HG03521 (cell line): Measurements from ENCODE around the gene ADAMTS17.

Experiments
- ATAC-seq: cut with Tn5 transposase; IDR thresholded peaks from one replicate; pipeline ENCODE4 v1.9.1; 2021; ENCODE audit warnings: mild to moderate bottlenecking, moderate library complexity; ENCODE audit not compliant: unreplicated experiment

Gene ADAMTS17

DNA sequence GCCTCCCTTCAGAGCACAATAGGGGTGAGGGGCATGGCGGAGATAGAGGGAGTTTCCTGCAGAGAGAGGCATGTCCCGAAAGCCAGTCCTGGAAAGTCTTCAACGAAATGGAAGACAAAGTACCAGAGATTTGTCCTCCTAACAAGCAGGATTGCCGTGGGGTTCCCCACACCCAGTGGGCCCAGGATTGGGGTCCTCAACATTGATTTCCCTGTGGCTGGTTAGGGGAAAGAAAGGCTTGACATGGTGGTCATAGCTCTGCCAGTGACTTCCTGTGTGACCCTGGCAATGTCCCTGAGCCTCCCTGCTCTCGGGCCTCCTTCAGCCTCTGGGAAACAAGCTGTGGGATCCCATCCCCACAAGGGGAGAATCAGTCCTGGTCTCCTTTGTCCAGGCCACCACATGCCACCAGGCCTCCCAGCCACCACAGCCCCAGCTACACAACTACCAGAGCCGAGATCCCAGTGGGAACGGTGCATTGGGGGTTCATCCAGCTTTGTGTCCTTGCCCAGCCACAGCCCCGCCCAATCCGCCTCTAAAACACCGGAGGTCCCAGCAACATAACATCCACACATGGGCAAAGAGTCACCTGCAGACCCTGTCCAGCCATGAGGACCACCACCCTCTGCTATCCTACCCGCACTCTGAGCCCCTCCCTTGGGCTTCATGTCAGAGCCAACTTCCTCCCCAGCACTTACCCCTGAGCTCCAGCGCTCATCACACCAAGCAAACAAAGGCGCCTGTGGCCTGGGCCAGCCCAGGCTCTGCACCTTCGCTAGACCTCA, 63.0 kb downstream of the ADAMTS17 start:
- ATAC-seq = no peak

DNA sequence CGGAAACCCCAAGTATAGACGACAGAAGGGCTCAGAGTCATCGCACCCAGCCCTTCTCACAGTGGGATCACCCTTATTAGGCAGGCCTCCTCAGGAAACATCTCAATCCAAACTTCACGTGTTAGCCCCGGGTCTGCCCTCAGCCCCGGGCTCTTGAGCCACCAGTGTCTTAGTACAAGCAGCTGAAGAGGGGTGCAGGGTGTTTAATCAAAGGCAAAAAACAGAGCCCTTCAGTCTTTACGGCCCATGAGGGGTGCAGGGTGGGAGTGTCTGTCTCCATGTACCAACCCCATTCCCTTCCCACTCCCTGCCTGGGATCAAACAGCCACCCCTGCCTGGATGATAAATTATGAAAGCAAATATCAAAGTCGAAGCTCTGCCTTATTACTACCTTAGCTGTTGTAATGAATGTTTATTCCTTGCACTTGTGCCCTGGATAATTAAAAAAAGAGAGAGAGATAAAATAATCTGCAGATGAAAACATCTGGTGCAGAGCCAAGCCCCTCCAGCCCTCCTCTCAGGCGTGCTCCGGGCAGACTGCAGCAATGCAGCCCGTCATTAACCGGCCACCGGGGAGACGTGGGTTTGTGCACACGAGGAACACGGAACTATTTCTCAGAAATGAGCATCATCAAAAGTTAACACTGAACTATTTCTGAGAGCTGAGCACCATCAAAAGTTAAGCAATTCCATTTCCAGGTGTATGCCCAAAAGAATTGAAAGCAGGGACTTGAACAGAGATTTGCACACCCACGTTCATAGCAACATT, 64.5 kb downstream of the ADAMTS17 start:
- ATAC-seq = no peak

DNA sequence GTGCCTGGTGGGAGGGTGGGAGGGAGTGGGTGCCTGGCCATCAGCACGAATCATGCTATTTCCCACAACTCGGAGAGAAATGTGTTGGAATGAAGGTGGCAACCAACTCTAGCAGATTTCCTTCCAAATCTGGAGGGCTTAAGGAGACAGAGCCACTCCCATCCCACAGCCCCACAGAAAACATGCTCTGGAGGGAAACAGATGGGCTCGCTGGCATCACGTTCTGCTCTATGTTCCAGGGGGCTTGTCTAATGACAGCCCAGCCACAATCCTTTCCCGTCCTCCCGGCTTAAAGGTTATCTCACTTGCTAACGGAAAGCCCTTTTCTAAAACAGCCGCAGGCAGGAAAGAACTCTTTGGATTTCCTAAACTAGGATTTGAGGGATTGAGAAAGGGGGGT, 65.3 kb downstream of the ADAMTS17 start:
- ATAC-seq = no peak

DNA sequence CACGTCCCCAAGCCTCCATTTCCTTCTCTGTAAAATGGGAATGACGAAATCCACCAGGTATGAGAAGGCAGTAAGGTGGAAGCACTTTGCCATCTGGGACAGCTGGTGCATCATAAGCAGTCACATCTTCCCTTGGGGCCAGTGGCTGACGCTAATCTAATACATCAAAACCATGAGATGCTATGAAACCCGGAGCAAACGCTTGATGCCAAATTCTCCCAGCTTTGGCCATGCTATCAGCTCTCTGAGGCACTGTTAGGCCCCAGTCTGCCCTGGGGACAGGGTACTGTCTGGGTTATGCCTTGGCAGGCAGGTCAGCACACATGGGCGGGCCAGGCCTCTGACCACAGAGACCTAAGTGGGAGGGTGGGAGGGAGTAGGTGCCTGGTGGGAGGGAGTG, 66.1 kb downstream of the ADAMTS17 start:
- no peak for ATAC-seq

DNA sequence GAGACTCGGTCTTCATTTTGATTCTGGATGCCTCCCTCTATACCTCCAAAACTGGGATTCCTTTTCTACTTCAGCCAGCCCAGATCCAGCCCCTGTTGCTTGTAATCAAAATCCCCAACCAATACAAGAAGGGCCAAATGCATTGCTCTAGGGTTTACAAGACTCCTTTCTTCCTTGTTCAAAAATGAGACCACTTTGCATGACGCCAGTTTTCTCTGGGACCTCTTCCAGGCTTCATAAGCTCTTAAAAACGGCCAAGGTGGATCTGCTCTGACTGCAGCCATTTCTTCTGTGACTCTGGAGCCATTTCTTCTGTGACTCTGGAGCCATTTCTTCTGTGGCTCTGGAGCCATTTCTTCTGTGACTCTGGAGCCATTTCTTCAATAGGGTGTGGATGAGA, 71.9 kb downstream of the ADAMTS17 start:
- no peak for ATAC-seq

DNA sequence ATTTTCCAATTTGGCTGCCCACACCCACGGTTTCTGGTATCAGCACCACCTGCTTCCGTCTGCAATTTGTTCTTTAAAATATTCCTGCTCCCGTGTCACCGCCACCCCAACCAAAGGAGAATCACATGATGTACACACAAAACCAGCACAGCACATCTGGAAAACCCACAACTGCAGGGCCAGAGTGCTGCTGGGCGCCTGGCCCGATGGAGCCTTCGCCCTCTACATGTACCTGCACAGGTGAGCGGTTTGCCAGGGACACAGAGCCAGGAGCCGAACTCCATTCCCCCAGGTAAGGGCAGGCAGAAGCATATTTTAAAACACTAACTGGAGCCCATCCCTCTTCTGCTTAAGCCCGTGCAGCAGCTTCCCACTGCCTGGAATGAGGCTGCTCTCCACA, 75.6 kb downstream of the ADAMTS17 start:
- no peak for ATAC-seq

DNA sequence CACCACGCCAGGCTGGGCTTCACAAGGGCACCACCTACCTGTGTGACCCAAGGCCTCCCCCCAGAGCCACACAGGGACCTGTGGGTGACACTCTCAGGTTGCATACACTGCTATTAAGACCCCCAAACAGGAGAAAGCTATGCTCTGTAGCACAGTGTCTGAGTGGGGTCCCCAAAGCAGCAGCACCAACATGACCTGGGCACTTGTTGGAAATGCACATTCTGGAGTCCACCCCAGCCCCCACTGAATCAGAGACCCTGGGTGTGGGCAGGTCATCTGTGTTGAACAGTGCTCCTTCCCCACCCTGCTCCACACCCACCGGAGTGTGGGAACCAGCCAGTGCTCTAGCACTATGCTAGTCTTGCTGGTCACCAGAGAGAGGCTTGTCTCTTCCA, 76.1 kb downstream of the ADAMTS17 start:
- no peak for ATAC-seq

DNA sequence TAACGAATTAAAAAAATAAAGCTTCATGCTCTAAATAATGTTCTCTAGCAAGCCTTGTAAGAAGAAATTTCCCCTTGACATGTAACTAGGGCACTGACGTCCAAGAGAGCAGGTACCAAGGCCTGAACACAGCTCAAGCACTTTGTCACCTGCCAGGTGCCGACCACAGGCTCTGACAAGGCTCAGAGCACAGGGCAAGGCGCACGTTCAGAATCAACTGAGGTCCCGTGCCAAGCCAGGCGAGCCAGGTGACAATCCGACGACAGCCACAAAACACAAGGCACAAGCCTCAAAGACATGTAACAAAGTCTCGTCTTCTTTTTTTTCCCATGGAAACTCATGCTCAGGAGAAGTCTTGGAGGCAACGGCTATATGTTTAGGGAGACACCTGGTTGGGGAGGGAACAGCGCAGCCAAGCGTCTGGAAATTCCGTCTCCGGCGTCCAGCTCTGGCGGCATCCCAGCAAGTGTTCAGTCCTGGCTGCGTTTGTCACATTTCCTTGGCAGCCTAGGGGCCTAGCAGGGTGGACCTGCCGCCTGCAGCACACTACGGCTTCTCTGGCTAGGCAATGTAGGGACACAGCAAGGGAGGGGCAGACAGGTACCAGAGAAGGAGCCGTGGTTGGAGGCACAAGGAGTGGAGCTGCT, 76.7 kb downstream of the ADAMTS17 start:
- no peak for ATAC-seq

DNA sequence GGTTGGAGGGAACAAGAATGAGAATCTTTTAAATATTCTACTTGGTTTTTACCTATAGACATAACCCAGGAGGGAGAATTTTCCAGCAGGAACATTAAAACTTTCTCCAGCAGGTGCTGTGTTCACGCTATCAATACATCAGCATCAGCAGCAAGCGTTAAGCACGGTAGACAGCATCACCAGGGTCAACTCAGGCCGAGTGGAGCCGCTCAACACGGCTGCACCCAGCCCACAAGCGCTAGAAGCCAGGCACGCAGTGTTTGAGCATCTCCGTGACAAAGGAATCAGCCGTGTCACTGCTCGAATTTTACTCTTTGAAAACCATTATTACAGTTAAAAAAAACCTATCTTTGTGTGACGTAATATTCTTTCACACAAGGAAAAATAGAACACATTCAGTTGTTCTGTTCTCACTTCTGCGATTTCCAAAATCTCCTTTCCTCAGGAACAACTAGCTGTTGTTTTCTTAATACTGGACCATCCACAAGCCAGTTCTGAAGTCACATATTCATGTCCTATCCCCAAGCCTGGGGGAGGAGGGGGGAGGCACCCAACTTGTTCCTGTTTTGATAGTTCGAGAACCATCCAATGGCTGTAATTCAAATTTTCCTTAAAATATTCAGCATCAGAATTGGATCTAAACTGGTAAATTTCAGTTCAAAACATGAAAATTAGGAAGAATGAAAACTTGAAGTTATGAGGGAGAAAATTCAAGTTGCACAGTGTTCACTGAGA, 77.9 kb downstream of the ADAMTS17 start:
- no peak for ATAC-seq

DNA sequence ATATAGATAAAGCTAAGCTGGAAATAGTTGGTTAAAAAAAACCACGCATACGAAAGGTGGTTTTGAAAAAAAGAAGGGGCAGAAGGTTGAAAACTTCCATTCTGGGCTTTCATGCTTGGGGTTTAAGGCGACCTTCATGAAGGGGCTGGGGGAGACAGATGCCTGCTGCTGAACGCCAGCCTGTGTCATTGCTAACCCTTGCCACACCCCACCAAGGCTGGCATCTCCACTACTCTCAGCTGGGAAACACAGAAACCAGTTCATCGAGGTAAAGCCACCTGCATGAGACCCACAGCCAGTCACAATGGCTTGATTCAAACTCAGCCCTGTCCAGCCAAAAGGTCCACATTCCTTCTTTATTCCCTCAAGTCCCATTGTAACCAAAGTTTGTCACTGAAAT, 78.7 kb downstream of the ADAMTS17 start:
- no peak for ATAC-seq

DNA sequence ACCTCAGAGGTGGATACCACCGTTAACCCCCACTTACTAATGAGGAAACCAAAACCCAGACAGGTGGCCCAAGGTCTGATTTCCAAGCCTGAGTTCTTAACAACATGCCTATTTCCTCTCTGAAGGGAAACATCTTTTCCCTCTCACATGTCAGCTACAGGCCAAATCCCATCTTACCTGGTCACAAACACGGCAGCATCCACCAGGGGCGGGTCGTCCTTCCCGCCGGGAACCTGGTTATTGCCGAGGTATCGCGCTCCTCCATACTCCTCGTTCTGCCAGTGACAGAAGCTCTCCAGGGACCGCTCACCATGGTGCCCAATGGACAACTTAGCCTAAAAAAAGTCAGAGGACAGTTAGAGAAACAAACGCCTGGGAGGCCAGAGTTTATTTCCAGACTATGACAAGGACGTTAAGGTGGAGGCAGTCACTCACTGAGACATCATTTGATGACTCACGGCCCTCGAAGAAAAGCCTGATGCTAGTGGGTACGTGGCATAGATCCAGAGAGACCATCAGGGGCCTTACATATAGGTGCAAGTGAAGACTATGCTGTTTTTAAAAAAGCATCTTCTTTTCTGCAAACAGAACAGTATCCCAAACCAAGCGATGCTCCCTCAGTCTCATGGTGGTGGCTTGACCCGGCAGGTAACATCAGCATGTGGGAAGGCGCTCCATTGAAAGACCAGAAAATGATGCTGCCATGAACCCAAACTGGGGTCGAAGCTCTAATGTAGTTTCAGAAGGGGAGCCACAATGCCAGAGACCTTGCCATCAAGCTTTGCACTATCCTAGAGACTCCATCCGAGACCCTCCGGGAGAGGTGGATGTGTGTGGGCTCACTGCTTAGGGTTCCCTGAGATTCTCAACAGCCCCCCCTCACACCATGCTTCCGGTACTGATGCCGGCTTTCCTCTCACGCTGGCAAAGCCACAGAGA, 80.2 kb downstream of the ADAMTS17 start:
- no peak for ATAC-seq

DNA sequence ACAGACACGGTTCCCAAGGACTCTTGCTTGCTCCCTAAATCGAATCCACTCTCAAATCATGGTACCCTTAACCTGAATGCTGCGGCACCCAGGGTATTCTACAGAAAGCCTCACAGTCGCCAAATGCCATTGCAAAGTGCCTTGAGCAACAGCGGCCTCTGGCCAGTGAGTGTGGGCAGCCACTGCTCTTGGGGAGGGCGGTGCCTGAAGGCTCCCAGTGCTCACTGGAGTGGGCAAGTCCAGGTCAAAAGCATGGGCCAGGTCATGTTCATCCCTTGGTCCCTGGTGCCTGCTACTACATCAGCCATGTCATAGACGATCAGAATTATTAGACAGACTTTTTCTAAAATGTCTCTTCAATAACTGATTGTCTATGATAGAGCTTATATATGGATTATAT, 82.5 kb downstream of the ADAMTS17 start:
- ATAC-seq = no peak

DNA sequence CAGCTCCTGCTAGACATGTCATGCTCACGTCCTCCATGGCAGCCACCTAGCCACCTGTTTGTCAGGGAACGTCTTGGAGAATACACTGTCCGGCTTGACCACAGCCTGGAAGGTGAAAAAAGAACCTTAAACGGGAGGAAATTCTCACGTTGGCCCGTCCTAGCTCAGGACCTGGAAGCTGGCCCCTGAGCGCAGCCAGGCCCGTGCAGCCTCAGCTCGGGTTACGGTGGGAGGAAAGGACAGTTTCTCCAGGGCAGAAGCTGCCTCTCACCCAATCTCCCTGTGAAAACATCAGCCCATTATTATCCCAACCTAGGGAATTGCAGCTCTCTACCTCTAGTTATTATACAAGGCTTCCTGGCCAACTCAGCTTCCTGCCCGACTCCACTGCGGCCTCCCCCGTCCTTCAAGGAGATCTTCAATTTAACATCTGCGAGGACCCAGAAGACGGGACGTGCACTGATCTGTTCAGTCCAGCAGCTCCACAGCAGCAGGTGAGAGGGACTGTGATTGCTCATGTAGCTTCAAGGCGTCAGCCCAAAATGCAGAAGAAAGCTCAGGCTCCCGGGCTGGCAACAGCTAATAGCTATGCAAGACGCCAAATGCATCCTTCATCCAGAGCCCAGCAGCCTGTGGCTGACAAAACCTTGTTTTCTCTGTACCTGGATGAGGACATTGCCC, 84.7 kb downstream of the ADAMTS17 start:
- ATAC-seq = no peak

DNA sequence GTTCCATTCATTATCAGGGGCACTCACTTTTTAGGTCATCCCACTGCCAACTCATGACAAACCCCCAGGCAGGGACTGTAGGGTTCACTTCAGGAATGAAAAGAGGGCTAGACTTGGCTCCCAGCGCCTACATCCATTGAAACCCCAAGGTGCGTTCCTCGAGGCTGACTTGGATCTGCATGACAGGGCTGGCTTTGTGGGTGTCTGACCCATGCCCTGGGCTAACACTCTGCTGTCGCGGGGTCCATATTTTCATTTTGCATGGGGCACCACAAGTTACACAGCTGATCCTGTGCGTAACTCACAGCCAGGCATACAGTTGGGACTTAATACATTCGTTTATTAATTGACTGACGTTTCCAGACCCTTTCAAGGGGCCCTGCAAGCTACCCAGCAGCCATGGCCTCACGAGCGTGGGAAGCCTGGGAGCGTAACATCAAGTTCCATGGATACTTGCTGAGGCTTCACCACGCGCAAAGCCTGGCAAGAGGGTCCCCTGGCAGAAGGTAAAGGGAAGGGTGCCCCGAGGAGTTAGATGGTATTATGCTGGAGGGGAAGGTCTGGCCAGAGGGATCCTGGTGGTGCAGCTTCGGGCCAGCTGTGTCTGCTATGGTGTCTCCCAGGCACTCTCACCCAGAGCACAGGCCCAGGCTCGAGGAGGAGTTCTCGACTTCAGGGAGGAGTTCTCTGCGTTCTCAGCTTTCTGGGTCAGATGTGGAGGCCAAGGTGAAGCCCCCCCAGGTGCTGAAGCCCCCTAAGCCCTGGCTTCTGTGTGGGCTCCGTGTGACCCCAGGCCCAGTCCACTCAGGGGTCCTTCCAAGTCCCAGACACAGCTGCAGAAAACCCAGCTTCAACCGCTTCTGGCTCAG, 85.4 kb downstream of the ADAMTS17 start:
- no peak for ATAC-seq

DNA sequence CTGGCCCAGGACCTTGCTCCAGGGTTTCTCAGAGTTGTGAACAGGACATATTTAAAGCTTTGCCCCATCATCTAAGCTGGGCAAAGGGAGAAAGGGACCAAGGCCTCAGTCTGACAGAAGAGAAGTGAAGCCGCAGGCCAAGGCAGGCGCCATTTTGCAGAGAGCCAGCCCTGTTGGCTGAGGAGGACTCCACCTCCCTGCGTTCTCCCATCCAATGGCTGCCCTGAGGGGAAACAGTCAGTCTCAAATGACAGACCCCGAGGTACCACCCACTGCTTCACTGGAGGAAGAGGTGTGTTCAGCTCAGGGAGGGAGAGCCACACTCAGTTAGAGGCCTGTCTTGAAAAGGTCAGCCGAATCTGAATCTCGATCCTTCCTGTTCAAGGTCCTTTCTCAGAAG, 86.1 kb downstream of the ADAMTS17 start:
- ATAC-seq = no peak

DNA sequence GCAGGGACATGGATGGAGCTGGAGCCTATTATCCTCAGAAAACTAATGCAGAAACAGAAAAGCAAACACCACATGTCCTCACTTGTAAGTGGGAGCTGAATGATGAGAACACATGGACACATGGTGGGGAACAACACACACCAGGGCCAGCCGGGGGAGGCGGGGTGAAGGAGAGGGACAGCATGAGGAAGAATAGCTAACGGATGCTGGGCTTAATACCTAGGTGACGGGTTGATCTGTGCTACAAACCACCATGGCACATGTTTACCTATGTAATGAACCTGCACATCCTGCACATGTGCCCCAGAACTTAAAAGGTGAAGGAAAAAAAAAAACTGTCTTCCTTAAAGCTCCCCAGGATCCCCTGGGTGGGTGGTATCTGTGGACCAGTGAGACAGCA, 87.1 kb downstream of the ADAMTS17 start:
- ATAC-seq = no peak

DNA sequence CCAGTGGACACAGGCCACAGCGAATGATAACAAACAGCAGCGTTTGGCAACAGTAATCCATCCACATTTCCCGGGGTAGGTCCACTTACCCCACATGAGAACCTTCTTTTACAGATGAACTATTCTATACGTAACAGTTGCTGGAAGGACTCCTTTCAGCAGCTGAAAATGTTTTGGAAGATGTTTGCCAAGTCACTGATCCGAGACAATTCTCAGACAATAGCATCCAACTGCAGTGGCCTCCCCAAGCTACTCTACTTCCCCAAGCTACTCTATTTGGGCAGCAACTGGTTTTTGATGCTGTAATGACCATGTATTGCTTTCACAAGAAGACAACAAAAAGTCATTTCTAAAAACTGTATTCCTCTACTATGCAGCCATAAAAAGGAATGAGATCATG, 87.5 kb downstream of the ADAMTS17 start:
- ATAC-seq = no peak

DNA sequence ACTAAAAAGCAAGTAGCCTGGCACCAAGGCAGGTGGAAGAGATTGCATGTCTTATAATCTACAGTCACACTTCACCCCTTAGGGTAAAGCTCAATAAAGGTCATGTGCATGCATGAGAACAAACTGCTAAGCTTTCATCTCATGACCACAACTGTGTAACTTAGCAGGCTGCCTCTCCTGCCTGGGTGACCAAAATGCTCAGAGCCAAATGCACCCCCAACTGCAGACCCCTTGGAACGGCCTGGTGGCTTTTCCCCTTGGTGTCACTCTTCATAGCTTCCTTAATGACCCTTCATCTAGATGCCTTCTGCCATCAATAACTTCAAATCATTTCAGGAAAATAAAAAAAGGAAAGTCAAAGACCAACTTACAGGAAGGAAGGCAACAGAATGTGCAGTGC, 88.1 kb downstream of the ADAMTS17 start:
- no peak for ATAC-seq
